ENCODE results near the gene EXT2.

DNA sequence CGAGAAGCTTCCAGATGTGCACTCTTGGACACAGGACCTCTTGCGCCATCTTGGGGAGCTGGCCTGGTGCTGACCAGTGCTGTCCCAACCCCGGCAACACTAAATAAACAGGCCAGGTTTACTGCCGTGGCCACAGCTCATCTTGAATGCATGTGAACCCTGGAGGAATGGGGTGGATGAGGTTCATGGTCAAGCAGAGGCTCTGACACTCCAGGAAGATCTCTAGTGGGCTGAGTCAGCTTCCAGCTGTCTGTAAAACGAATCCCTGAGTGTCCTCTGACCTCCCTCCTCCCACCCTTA lies 162.7 kb downstream of the EXT2 start:
- TF ChIP-seq, protein P1, sequence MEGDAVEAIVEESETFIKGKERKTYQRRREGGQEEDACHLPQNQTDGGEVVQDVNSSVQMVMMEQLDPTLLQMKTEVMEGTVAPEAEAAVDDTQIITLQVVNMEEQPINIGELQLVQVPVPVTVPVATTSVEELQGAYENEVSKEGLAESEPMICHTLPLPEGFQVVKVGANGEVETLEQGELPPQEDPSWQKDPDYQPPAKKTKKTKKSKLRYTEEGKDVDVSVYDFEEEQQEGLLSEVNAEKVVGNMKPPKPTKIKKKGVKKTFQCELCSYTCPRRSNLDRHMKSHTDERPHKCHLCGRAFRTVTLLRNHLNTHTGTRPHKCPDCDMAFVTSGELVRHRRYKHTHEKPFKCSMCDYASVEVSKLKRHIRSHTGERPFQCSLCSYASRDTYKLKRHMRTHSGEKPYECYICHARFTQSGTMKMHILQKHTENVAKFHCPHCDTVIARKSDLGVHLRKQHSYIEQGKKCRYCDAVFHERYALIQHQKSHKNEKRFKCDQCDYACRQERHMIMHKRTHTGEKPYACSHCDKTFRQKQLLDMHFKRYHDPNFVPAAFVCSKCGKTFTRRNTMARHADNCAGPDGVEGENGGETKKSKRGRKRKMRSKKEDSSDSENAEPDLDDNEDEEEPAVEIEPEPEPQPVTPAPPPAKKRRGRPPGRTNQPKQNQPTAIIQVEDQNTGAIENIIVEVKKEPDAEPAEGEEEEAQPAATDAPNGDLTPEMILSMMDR (conservative IDR thresholded peaks at IDR 0.05) = no peak
- no peak for TF ChIP-seq ZFX (IDR thresholded peaks at IDR 0.05)

All from C4-2B (cell line).